ENCODE measurements around the gene ABCD1. TPM values are rescaled to one million over a fixed set of nuclear protein-coding genes. Genes with fewer than 3 reads are reported as not detected.
A peak's percentile ranks its signal among the peaks of the same experiment; 100 is the strongest.

Gene ABCD1
- total and polyA plus RNA-seq, 9 of the 15 experiments (the other 6 are each of a cell fraction or from before 2014, with no cell fraction given), result 0.07 to 6.9 (median 2.2) TPM

- no peaks in the 10 kb centered on the region for H4K20me1 ChIP-seq (replicated peaks; ENCODE audit: control insufficient read depth, insufficient read depth, low read length)
- H3K4me1 ChIP-seq (replicated peaks in 1 of 2; ENCODE audit: control insufficient read depth in 2 of 2, insufficient read depth in 2 of 2, low read length in 2 of 2), result peaks cover 18 to 45% of the 10 kb centered on the region in 2 experiments
- 43% methylated on average over 3 of the region's 3 CpGs for WGBS (ENCODE audit: insufficient coverage, low coverage, missing lambda C conversion rate)
- 0 out of 2 replicates have a peak, but pooled peaks cover 2% of the 10 kb centered on the region for H3K9me3 ChIP-seq (replicated peaks; ENCODE audit: control insufficient read depth, insufficient read depth, low read depth, low read length)
- ATAC-seq, result no peak
- H3K9ac ChIP-seq (ENCODE audit: insufficient read depth in 1 of 2, low read depth in 2 of 2, low read length in 2 of 2), result no peak overlapping the region
- no peak overlapping the region for H3K4me3 ChIP-seq
- H3K79me2 ChIP-seq (ENCODE audit: control insufficient read depth, insufficient read depth, low read length), result peaks cover 4% of the 10 kb centered on the region; the same call in 2 of the 3 replicates
- H3K36me3 ChIP-seq (ENCODE audit: control insufficient read depth, insufficient read depth, low read length), result no peaks in the 10 kb centered on the region
- ChIA-PET POLR2A (interaction anchor here (0.7 kb wide), 1 partner anchor 34 kb away, joined by 3 read pairs; no protein-coding TSS in a partner anchor), CTCF (ENCODE audit: low intra/inter-chr PET ratio) (no interaction called here)
- peak; percentile 98 for TF ChIP-seq ZNF41 (CRISPR knock-in tag; conservative IDR thresholded peaks at IDR 0.05)
- TF ChIP-seq SMARCB1 (IDR thresholded peaks at IDR 0.05; ENCODE audit: insufficient read length, low read depth), result no peak
- no peak for DNase-seq (ENCODE audit: extremely low read depth in 1 of 4, low spot score in 3 of 4)
- BruUV-seq (replicated peaks), result no TSS peak
- in situ Hi-C loops (cut with MboI) (no loop called here), intact Hi-C loops (cut with micrococcal nuclease) (no loop called here)
- FAIRE-seq, result no peak
- H3K9me1 ChIP-seq (ENCODE audit: control insufficient read depth, insufficient read depth, low read length), result no peaks in the 10 kb centered on the region
- H3K27me3 ChIP-seq (ENCODE audit: control insufficient read depth in 2 of 2, insufficient read depth in 2 of 2, low read length in 2 of 2), result no peaks in the 10 kb centered on the region
- no peak overlapping the region for H2AFZ ChIP-seq (ENCODE audit: low read depth, low read length)
- H3K27ac ChIP-seq (ENCODE audit: extremely low read depth, low read depth, low read length), result no peak overlapping the region
- H3K4me2 ChIP-seq (ENCODE audit: insufficient read depth, low read length), result no peak overlapping the region
Measured at GRCh38 chrX:153731845-153732215, 7.2 kb downstream of the ABCD1 start.

- Histone ChIP-seq H3K4me3 (no peak overlapping the region), H3K4me2 (ENCODE audit: insufficient read depth, low read length) (no peak overlapping the region), H3K79me2 (ENCODE audit: control insufficient read depth, insufficient read depth, low read length) (no peaks in the 10 kb centered on the region), H3K9me1 (ENCODE audit: control insufficient read depth, insufficient read depth, low read length) (no peaks in the 10 kb centered on the region), H3K9ac (ENCODE audit: insufficient read depth in 1 of 2, low read depth in 2 of 2, low read length in 2 of 2) (no peak overlapping the region), H3K27me3 (ENCODE audit: control insufficient read depth in 2 of 2, insufficient read depth in 2 of 2, low read length in 2 of 2) (no peaks in the 10 kb centered on the region), H3K9me3 (replicated peaks; ENCODE audit: control insufficient read depth, insufficient read depth, low read depth, low read length) (0 out of 2 replicates have a peak, but pooled peaks cover 2% of the 10 kb centered on the region), H3K27ac (ENCODE audit: extremely low read depth, low read depth, low read length) (no peak overlapping the region), H3K4me1 (replicated peaks in 1 of 2; ENCODE audit: control insufficient read depth in 2 of 2, insufficient read depth in 2 of 2, low read length in 2 of 2) (peaks cover 12 to 43% of the 10 kb centered on the region in 2 experiments; a peak in 4 of 5 replicates), H3K36me3 (ENCODE audit: control insufficient read depth, insufficient read depth, low read length) (no peaks in the 10 kb centered on the region; the same call in 2 of the 3 replicates), H4K20me1 (replicated peaks; ENCODE audit: control insufficient read depth, insufficient read depth, low read length) (no peaks in the 10 kb centered on the region), H2AFZ (ENCODE audit: low read depth, low read length) (no peak overlapping the region)
- no TSS peak for BruUV-seq (replicated peaks)
- POLR2A ChIA-PET, result no interaction called here
- CTCF ChIA-PET (ENCODE audit: low intra/inter-chr PET ratio), result no interaction called here
- TF ChIP-seq SLC30A9 (CRISPR knock-in tag; IDR thresholded peaks at IDR 0.05), result no peak
- TF ChIP-seq ARID1B (IDR thresholded peaks at IDR 0.05), result no peak
- no peak for TF ChIP-seq MAFK (IDR thresholded peaks at IDR 0.05; ENCODE audit: low read length)
- TF ChIP-seq HMG20B (CRISPR knock-in tag; IDR thresholded peaks at IDR 0.05), result no peak
- no peak for TF ChIP-seq MAFF (IDR thresholded peaks at IDR 0.05; ENCODE audit: low read length)
- FAIRE-seq (no peak), DNase-seq (ENCODE audit: extremely low read depth in 1 of 4, low spot score in 3 of 4) (no peak), ATAC-seq (no peak)
- intact Hi-C loops (cut with micrococcal nuclease), result no loop called here
- in situ Hi-C loops (cut with MboI), result no loop called here
- 74% methylated on average over 5 of the region's 14 CpGs for WGBS (ENCODE audit: insufficient coverage, low coverage, missing lambda C conversion rate)
Measured at GRCh38 chrX:153732401-153732800, 7.7 kb downstream of the ABCD1 start.
